Muscle layer of duodenum (tissue), 2 donors: ENCODE measurements around the gene TINAGL1.
"Not testable (repeated sequence)": the region's sequence is repeated elsewhere in the genome, so short reads cannot be mapped to it uniquely, and the experiment has no call there.

ENCODE experiments used
- H3K27ac ChIP-seq: one replicate; pipeline ENCODE4 v1.7.0; 2013; ENCODE audit warnings: mild to moderate bottlenecking, low read length
- H3K27me3 ChIP-seq: one replicate; pipeline ENCODE4 v1.7.0; 2013; ENCODE audit warnings: low read depth, mild to moderate bottlenecking, control low read depth, low read length
- H3K36me3 ChIP-seq, 2 donors: one replicate each; pipeline ENCODE4 v1.7.0; 2013; ENCODE audit warnings: low read length in 2 of 2, control low read depth in 1 of 2, mild to moderate bottlenecking in 1 of 2; ENCODE audit not compliant: insufficient read depth in 2 of 2, control insufficient read depth in 1 of 2
- H3K4me1 ChIP-seq, 2 donors: one replicate each; pipeline ENCODE4 v1.7.0; 2013; ENCODE audit warnings: low read length in 2 of 2, mild to moderate bottlenecking in 2 of 2, control low read depth in 1 of 2, moderate library complexity in 1 of 2; ENCODE audit not compliant: insufficient read depth in 2 of 2, control insufficient read depth in 1 of 2
- H3K4me3 ChIP-seq, 2 donors: one replicate each; pipeline ENCODE4 v1.7.0; 2013; ENCODE audit warnings: low read length in 2 of 2, low read depth in 1 of 2, mild to moderate bottlenecking in 1 of 2
- H3K9me3 ChIP-seq, 2 donors: one replicate each; pipeline ENCODE4 v1.7.0; 2013; ENCODE audit warnings: low read length in 2 of 2, control low read depth in 1 of 2, mild to moderate bottlenecking in 1 of 2; ENCODE audit not compliant: control insufficient read depth in 1 of 2
- donor health status: healthy.

TINAGL1 gene

GRCh38 chr1:31586376-31587327 is 10.3 kb downstream of the TINAGL1 start:
- Histone ChIP-seq H3K27me3 (no peaks in the 10 kb centered on the region), H3K4me1 (peaks cover 16 to 63% of the 10 kb centered on the region in 2 donors), H3K9me3 (no peaks in the 10 kb centered on the region), H3K36me3 (peaks cover 15 to 22% of the 10 kb centered on the region in 2 donors), H3K27ac (peak overlapping the region; percentile 31), H3K4me3 (no peak overlapping the region)

GRCh38 chr1:31587328-31587699 is 11.0 kb downstream of the TINAGL1 start:
- H3K4me1 ChIP-seq, result peaks cover 16 to 56% of the 10 kb centered on the region in 2 donors

GRCh38 chr1:31587720-31588423 is 11.6 kb downstream of the TINAGL1 start:
- peaks cover 15 to 21% of the 10 kb centered on the region in 2 donors for H3K36me3 ChIP-seq
- peak overlapping the region in 1 of 2 donors; percentile 58 for H3K4me3 ChIP-seq
- H3K4me1 ChIP-seq, result peaks cover 16 to 53% of the 10 kb centered on the region in 2 donors
- H3K27me3 ChIP-seq, result no peaks in the 10 kb centered on the region
- H3K9me3 ChIP-seq, result no peaks in the 10 kb centered on the region
- H3K27ac ChIP-seq, result peak overlapping the region; percentile 79

More at GRCh38 chr1:31587328-31587699, 11.0 kb downstream of the TINAGL1 start:
- not testable (repeated sequence) for H3K9me3 ChIP-seq, H3K4me3 ChIP-seq, H3K27me3 ChIP-seq
- peak overlapping the region; percentile 79 for H3K27ac ChIP-seq
- H3K36me3 ChIP-seq, result peaks cover 15 to 22% of the 10 kb centered on the region in 2 donors

GRCh38 chr1:31588751-31589515 is 12.6 kb downstream of the TINAGL1 start:
- no peaks in the 10 kb centered on the region for H3K9me3 ChIP-seq
- H3K27ac ChIP-seq, result peak overlapping the region; percentile 79
- H3K27me3 ChIP-seq, result no peaks in the 10 kb centered on the region
- peaks cover 7 to 42% of the 10 kb centered on the region in 2 donors for H3K4me1 ChIP-seq
- H3K4me3 ChIP-seq, result peak overlapping the region; percentile 33 to 58
- peaks cover 12 to 15% of the 10 kb centered on the region in 2 donors for H3K36me3 ChIP-seq

GRCh38 chr1:31591425-31592093 is 15.2 kb downstream of the TINAGL1 start:
- peak overlapping the region; percentile 83 for H3K27ac ChIP-seq
- H3K36me3 ChIP-seq, result no peaks in the 10 kb centered on the region
- no peaks in the 10 kb centered on the region for H3K27me3 ChIP-seq
- no peaks in the 10 kb centered on the region for H3K9me3 ChIP-seq
- peak overlapping the region in 1 of 2 donors; percentile 16 for H3K4me3 ChIP-seq
- H3K4me1 ChIP-seq, result peaks cover 6 to 27% of the 10 kb centered on the region in 2 donors

GRCh38 chr1:31592132-31592531 is 15.8 kb downstream of the TINAGL1 start:
- no peaks in the 10 kb centered on the region for H3K36me3 ChIP-seq
- H3K27ac ChIP-seq, result peak overlapping the region; percentile 83
- H3K9me3 ChIP-seq, result no peaks in the 10 kb centered on the region
- H3K4me1 ChIP-seq, result peaks cover 6 to 22% of the 10 kb centered on the region in 2 donors
- no peak overlapping the region for H3K4me3 ChIP-seq
- H3K27me3 ChIP-seq, result no peaks in the 10 kb centered on the region

GRCh38 chr1:31593136-31593665 is 16.9 kb downstream of the TINAGL1 start:
- no peak overlapping the region for H3K27ac ChIP-seq
- H3K4me1 ChIP-seq, result peaks cover 3 to 11% of the 10 kb centered on the region in 2 donors
- no peaks in the 10 kb centered on the region for H3K9me3 ChIP-seq
- no peaks in the 10 kb centered on the region for H3K36me3 ChIP-seq
- H3K4me3 ChIP-seq, result no peak overlapping the region
- no peaks in the 10 kb centered on the region for H3K27me3 ChIP-seq

GRCh38 chr1:31593770-31594632 is 17.7 kb downstream of the TINAGL1 start:
- H3K4me3 ChIP-seq, result no peak overlapping the region
- H3K4me1 ChIP-seq, result peaks cover 0 to 3% of the 10 kb centered on the region in 2 donors
- no peak overlapping the region for H3K27ac ChIP-seq
- no peaks in the 10 kb centered on the region for H3K36me3 ChIP-seq
- H3K9me3 ChIP-seq, result no peaks in the 10 kb centered on the region
- H3K27me3 ChIP-seq, result no peaks in the 10 kb centered on the region

- no peaks in the 10 kb centered on the region for H3K36me3 ChIP-seq
- no peaks in the 10 kb centered on the region for H3K27me3 ChIP-seq
- no peak overlapping the region for H3K27ac ChIP-seq
- peaks cover 0 to 3% of the 10 kb centered on the region in 2 donors for H3K4me1 ChIP-seq
- no peak overlapping the region for H3K4me3 ChIP-seq
- no peaks in the 10 kb centered on the region for H3K9me3 ChIP-seq
Measured at GRCh38 chr1:31595836-31596736, 19.8 kb downstream of the TINAGL1 start.
